Stimulated activated naive B cell treated with anti-CD40 and anti-IgM and Interleukin-4, amounts not matched to agents 10 μg/mL and 1 μg/mL and 100 μg/mL, for 72 hours (primary cell): ENCODE data around the gene SLITRK4.

ENCODE experiments used
- ATAC-seq, 2 donors: fragments of 150-1000 bp; cut with Tn5 transposase; replicated peaks; 2 replicates each; pipeline ENCODE4 v1.10.0; 2021; ENCODE audit warnings: moderate library complexity in 1 of 2
- DNase-seq: peaks from one replicate; pipeline ENCODE4 v3.0.0; 2021
- H3K27ac Mint-ChIP-seq: one replicate; pipeline ENCODE4 v1.8.0; 2022; ENCODE audit warnings: mild to moderate bottlenecking, mixed read lengths
- H3K27me3 Mint-ChIP-seq, 2 donors: one replicate each; pipeline ENCODE4 v1.8.0; 2022; ENCODE audit warnings: mixed read lengths in 2 of 2
- H3K36me3 Mint-ChIP-seq, 2 donors: one replicate each; pipeline ENCODE4 v1.8.0; 2022; ENCODE audit warnings: mixed read lengths in 2 of 2, mild to moderate bottlenecking in 1 of 2
- H3K4me1 Mint-ChIP-seq, 2 donors: one replicate each; pipeline ENCODE4 v1.8.0; 2022; ENCODE audit warnings: mixed read lengths in 2 of 2, mild to moderate bottlenecking in 1 of 2
- H3K4me3 Mint-ChIP-seq, 2 donors: one replicate each; pipeline ENCODE4 v1.8.0; 2022; ENCODE audit warnings: mild to moderate bottlenecking in 2 of 2, mixed read lengths in 2 of 2, moderate library complexity in 1 of 2
- H3K9me3 Mint-ChIP-seq, 2 donors: one replicate each; pipeline ENCODE4 v1.8.0; 2022; ENCODE audit warnings: mixed read lengths in 2 of 2, mild to moderate bottlenecking in 1 of 2

The SLITRK4 gene

DNA sequence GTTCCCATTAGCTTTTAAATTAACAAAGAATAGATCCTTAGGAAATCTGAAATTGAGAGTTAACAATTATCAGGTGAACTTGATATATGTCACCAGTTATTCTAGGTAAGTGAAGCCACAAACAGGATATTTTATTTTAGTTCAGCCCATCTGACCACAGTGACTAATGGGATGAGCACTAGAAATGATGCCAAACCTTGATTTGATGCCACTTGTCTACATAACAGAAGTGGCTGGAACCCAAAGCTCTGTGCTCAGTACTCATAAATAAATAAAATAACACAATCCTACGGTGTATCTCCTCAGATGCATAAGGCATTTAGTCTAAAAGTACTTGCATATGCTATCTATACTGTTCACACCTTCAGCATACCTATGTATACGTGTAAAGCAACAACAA, 12.2 kb downstream of the SLITRK4 start:
- no peak for DNase-seq
- ATAC-seq, result no peak
- H3K4me3 Mint-ChIP-seq, result no peak overlapping the region
- no peaks in the 10 kb centered on the region for H3K4me1 Mint-ChIP-seq
- H3K27me3 Mint-ChIP-seq, result no peaks in the 10 kb centered on the region
- no peaks in the 10 kb centered on the region for H3K9me3 Mint-ChIP-seq
- H3K27ac Mint-ChIP-seq, result no peak overlapping the region
- H3K36me3 Mint-ChIP-seq, result no peaks in the 10 kb centered on the region

DNA sequence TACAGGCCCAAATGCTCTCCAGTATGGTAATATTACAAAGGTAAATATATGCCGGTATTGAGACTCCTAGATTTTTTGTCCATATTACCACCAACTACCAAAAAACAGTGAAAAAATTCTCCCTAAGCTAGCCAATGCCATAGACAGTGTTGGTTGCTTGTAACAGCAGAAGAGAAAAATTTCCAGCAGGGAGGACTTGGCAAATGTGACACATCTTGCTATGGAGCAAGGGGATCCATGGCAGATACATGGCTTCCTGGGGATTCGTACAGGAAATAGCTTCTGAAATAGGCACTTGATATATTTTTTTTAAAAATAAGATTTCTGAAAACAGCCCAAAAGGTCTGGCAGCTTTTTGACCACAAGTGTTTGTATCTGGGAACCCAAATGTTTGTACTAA, 14.6 kb downstream of the SLITRK4 start:
- Mint-ChIP-seq H3K4me1 (no peaks in the 10 kb centered on the region), H3K27me3 (no peaks in the 10 kb centered on the region), H3K36me3 (no peaks in the 10 kb centered on the region), H3K9me3 (no peaks in the 10 kb centered on the region), H3K4me3 (no peak overlapping the region), H3K27ac (no peak overlapping the region)
- DNase-seq (no peak), ATAC-seq (no peak)

DNA sequence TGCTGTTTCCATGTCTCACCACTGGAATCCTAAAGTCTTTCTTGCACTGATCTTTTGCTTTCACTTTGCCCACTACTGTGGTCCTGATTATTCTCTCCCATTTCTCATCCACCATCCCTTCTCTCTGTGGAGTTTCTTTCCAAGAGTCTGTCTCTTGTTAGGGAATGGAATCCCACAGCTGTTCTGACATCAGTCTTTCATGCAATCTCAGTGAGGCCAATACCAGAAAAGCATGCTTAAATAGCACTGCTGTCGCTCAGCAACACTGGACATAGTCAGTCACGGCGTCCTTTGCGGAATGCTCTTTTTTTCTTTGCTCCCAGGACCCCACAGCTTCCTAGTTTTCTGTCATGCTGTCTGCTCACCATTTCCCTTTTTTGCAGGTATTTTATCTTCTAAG, 20.1 kb downstream of the SLITRK4 start:
- no peak for ATAC-seq

DNA sequence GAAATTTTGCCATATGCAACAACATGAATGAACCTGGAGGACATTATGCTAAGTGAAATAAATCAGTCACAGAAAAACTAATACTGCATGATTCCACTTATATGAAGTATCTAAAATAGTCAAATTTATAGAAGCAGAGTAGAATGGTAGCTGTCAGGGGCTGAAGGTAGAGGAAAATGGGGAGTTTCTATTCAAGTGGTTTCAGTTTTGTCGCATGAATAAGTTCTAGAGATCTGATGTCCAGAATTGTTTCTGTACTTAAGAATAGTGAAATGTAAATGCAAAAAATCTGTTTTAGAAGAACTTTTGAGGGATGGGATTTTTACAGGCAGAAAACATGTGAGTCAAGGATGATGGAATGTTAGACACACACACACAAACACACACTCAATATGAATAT, 34.1 kb downstream of the SLITRK4 start:
- ATAC-seq (no peak), DNase-seq (no peak)
- Mint-ChIP-seq H3K4me3 (no peak overlapping the region), H3K27ac (no peak overlapping the region), H3K27me3 (no peaks in the 10 kb centered on the region), H3K4me1 (no peaks in the 10 kb centered on the region), H3K36me3 (no peaks in the 10 kb centered on the region), H3K9me3 (peaks cover 0 to 2% of the 10 kb centered on the region in 2 donors)

More for the DNA sequence above, 20.1 kb downstream of the SLITRK4 start:
- no peak overlapping the region for H3K27ac Mint-ChIP-seq
- no peaks in the 10 kb centered on the region for H3K27me3 Mint-ChIP-seq
- no peak overlapping the region for H3K4me3 Mint-ChIP-seq
- peaks cover 0 to 8% of the 10 kb centered on the region in 2 donors for H3K9me3 Mint-ChIP-seq
- no peak for DNase-seq
- H3K4me1 Mint-ChIP-seq, result no peaks in the 10 kb centered on the region
- no peaks in the 10 kb centered on the region for H3K36me3 Mint-ChIP-seq

DNA sequence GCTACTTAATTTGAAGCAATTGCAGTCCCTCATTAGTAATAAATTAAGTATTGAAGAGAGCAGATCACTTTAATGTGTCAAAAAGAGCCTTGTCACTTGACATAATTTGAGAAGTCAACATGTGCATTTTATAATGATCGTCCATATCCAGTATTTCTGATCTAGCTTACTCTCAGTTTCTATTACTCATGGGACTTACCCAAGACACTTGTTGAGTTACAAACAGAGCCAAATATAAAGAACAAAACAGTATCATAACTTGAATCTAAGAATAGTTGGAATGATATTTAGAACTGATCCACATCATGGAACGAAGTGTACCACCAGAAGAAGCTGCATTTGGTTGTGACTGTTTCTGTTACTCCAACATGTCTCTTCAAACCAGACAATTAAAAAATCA, 54.7 kb downstream of the SLITRK4 start:
- no peaks in the 10 kb centered on the region for H3K4me1 Mint-ChIP-seq
- no peak overlapping the region for H3K4me3 Mint-ChIP-seq
- H3K36me3 Mint-ChIP-seq, result peaks cover 0 to 3% of the 10 kb centered on the region in 2 donors
- H3K27me3 Mint-ChIP-seq, result no peaks in the 10 kb centered on the region
- peaks cover 5 to 6% of the 10 kb centered on the region in 2 donors for H3K9me3 Mint-ChIP-seq
- H3K27ac Mint-ChIP-seq, result no peak overlapping the region
- no peak for DNase-seq
- ATAC-seq, result no peak

DNA sequence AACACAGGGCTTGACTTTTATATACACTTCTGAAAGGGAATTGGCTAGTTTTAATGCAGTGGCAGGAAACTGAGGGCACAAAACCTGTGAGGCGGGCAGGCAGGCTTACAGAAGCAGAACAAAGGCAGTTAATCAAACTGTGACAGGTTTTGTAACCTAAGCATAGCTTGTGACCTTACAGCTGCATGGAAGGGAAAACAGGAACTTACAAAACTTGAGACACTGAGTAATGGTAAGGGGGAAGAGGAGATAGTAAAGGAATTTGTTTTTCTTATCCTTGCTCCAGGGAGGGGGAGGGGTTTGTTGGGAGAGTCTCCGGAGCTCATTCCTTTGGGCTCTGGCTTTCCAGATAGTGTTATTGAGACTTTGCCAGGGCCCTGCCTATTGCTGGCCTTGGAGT, 55.6 kb downstream of the SLITRK4 start:
- no peak overlapping the region for H3K4me3 Mint-ChIP-seq
- no peaks in the 10 kb centered on the region for H3K27me3 Mint-ChIP-seq
- peaks cover 0 to 3% of the 10 kb centered on the region in 2 donors for H3K36me3 Mint-ChIP-seq
- ATAC-seq (no peak), DNase-seq (no peak)
- H3K27ac Mint-ChIP-seq, result no peak overlapping the region
- peaks cover 5 to 6% of the 10 kb centered on the region in 2 donors for H3K9me3 Mint-ChIP-seq
- H3K4me1 Mint-ChIP-seq, result no peaks in the 10 kb centered on the region
